ES-I3 (cell line): Measurements from ENCODE around the gene ASPN.

Source experiments
- H3K36me3 ChIP-seq: 2 replicates; pipeline ENCODE4 v1.6.1; 2013; ENCODE audit warnings: mild to moderate bottlenecking, low read length, control low read depth, moderate library complexity; ENCODE audit not compliant: insufficient read depth
- H3K4me1 ChIP-seq: 2 replicates; pipeline ENCODE4 v1.6.1; 2013; ENCODE audit warnings: mild to moderate bottlenecking, control low read depth, low read length; ENCODE audit not compliant: insufficient read depth
- H3K9ac ChIP-seq: 2 replicates; pipeline ENCODE4 v1.6.1; 2013; ENCODE audit warnings: low read depth, mild to moderate bottlenecking, low read length, moderate library complexity
- H3K9me3 ChIP-seq: 2 replicates; pipeline ENCODE4 v1.6.1; 2013; ENCODE audit warnings: mild to moderate bottlenecking, low read length, moderate library complexity; ENCODE audit not compliant: control insufficient read depth, insufficient read depth

ASPN gene

DNA sequence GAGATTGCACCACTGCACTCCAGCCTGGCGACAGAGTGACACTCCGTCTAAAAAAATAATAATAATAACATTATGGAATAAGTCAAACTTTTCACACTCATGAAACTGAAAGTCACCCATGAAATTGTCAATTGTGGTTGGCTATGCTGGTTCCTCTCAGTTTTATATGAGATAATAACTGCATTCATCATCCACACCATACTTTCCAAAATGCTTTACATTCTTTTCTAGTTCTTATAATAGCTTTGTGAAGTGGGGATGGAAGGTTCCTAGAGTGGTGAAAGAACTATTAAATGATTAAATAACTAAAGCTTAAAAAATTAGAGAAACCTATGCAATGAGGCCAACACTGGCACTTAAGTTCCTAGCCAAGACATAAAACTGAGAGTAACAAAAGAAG, 12.6 kb upstream of the ASPN start:
- Histone ChIP-seq H3K9me3 (no peaks in the 10 kb centered on the region), H3K9ac (no peak overlapping the region), H3K36me3 (no peaks in the 10 kb centered on the region), H3K4me1 (no peaks in the 10 kb centered on the region)

DNA sequence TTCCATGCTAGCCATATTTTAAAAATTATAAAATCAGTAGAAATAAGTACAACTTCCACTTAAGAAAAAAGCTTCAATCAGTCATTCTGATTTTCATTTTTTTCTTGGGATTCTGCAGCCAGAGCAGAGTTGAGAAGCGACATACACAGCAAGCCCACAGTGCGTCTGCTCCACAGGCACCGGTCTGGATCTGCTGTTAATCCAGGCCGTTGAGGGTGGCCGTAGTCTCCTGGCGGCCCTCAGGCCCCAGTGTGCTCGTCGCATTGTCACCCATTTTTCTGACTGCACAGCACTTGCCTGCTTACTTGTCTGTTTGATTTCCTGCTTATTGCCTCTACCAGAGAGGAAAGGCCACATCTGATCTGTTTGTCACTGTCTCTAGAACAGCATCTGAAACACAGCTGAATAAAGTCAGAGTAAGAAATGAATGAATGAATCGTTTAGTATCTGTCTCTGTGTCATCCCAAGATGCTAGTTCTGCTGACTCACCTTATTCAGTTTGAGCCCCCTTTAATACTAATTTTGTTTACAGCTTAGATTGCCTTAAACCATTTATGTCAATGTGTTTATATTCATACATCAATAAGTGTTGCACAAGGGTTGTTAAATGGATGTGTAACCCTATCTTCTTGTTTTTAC, 11.6 kb upstream of the ASPN start:
- Histone ChIP-seq H3K9ac (no peak overlapping the region), H3K9me3 (no peaks in the 10 kb centered on the region), H3K36me3 (no peaks in the 10 kb centered on the region), H3K4me1 (no peaks in the 10 kb centered on the region)

DNA sequence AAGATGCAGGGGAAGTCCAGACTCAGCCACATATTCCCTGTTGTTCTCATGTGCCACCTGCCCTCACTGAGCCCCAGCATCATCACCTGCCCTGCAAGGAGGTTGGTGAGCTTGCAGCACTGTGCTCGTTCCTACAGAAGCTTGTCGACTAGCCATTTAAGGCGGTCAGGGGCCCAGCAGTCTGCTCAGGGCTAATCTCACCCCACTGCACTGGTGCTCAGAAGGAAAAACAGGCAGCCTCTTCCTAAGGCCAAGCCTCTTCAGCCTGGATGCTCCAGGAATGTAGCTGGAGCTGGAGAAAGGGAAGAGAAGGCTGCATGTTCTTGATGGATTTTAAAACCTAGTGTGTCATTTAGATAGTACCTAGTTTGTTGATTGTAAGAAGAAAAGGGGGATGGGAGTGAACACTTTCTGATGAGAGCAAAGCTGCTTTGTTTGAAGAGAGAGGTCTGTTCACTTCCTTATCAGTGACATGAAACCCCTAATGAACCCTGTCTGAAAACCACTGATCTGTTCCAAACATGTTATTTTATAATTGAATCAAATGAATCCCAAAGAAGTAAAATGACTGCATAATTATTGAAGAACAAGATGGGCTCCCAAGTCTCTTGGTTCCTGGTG, 10.6 kb upstream of the ASPN start:
- no peaks in the 10 kb centered on the region for H3K9me3 ChIP-seq
- H3K4me1 ChIP-seq: no peaks in the 10 kb centered on the region
- no peak overlapping the region for H3K9ac ChIP-seq
- H3K36me3 ChIP-seq: no peaks in the 10 kb centered on the region

DNA sequence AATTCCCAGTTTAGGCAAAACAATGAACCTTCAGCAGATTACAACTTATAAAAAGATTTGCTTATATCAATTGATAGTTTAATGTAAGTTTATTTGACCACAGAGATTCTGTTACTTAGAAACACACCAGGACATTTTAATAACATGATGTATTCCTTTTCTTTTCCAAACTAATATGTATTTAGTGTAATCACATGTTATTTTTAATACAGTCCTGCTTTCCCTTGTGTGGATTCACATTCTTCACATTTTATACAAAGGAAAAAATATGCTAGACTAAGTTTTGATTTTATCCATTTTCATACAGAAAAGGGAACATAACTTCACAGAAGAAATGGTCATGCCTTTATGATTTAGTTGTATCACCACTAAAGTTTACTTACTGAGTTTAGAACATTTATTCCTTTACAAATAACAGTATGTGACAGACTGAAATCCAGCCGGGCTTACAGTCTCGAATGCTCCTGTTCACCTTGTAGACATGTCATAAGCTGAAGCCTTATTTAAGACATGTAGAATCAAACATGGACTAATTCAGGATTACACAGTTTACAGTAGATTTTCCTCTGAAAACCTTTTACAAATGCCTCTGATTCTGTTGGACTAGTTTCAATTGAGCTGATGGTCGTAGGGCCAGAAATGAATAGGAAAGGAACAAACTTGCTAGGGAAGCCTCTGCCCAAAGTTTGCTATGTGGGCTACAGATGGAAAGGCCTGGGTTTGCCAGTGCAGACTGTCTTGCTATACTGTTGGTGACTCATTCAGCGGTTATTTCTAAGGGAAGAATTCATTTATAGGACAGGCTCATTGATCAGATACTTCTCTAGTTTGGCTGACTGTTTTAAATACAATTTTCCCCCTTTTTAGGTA, 6.6 kb upstream of the ASPN start:
- Histone ChIP-seq H3K4me1 (no peaks in the 10 kb centered on the region), H3K9me3 (no peaks in the 10 kb centered on the region), H3K9ac (no peak overlapping the region), H3K36me3 (no peaks in the 10 kb centered on the region)

DNA sequence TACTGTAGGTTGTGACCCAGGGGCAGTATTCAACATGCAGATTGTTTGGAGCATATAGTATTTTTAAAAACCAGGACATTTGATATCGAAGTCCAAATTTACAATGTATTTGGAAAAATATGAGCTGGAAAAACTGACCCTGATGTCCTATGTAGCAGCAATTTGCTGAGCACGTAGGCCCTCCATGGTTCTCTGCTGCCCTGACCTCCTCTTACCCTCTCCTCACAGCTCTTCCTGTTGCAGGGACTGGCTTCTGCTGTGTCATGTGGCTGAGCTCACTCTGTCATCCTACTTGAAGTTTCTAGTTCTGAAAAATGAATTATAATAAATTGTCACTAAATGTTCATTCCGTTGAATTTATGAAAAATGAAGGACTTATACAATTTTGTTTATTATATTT, 4.1 kb upstream of the ASPN start:
- no peaks in the 10 kb centered on the region for H3K9me3 ChIP-seq
- peaks cover 2% of the 10 kb centered on the region; the same call in 1 of the 2 replicates for H3K4me1 ChIP-seq
- H3K9ac ChIP-seq: no peak overlapping the region
- no peaks in the 10 kb centered on the region for H3K36me3 ChIP-seq

DNA sequence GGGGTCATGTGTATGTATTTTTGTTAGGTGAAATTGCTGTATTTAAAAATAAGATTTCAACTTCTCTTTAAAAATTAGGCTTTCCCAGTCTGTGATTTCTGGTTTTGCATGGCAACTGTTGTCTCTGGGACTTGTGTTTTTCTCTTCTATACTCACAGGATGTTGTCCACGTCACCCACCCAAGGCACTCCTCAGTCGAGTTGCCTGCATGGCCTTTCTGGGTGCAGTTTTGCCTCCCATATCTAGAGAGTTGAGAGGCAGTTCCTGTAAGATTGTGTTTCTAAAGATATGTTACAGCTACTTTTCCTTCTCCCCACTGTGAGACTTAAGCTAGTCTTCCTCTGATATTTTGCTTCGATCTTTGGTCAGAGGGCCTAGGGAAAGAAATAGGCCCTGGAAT, 2.3 kb upstream of the ASPN start:
- no peak overlapping the region for H3K9ac ChIP-seq
- H3K4me1 ChIP-seq: peaks cover 20% of the 10 kb centered on the region
- H3K36me3 ChIP-seq: no peaks in the 10 kb centered on the region
- H3K9me3 ChIP-seq: no peaks in the 10 kb centered on the region

DNA sequence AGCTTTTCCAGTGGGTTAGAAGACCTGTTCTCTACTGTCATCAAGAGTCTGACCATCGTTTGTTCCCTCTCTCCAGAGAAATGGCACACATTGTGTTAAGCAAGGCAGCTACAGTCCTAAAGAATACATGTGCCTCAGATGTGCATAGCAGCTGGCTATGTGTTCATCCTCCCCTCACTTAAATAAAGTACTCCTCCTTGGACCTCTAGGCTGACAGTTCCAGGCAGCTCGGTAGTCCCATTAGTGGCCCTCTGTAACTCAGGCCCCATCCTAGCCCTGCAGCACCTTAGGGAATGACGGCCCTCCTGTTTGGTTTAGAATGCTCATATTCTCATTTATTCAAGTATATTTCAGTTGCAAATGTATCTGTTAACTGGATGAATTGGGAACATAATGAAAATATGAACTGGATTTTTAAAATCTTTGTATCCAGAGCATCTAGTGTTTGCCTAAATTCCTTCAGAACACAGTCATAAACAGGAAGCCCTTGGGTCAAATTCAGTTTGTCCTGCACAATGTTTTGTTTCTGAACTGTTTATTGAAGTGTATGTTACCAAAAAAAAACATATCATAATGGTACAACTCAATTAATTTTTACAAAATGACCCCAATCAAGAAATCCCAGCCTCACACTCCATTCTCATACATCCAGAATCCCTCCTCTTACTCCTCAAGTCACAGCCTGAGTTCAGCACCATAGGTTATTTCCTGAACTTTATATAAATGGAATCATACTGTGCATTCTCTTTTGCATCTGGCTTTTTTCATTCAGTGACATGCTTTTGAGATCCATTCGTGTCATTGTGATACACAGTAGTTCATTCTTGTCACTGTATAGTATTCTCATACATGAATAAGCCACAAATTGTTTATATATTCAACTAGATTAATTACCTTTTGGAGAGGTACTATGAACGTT, 1.6 kb upstream of the ASPN start:
- Histone ChIP-seq H3K4me1 (peaks cover 21% of the 10 kb centered on the region), H3K9me3 (no peaks in the 10 kb centered on the region), H3K36me3 (no peaks in the 10 kb centered on the region), H3K9ac (no peak overlapping the region)

DNA sequence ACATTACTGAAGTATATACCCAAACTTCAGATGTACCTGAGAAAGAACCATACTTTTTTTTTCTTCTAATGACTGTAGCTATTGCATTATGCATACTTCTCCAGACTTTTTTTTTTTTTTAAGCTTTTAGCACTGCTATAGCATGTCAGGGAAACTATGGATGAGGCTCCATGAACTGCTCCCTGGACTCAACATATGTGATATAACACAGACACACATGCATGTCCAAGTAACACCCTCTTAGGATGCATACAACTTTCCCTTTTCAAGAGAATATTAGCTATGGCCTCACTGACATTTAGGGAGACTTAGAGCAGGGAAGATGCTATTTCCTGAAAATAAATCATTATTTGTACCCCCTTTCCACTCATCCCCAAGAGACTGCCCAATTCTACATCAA, 499 bp upstream of the ASPN start:
- H3K9me3 ChIP-seq: no peaks in the 10 kb centered on the region
- peaks cover 21% of the 10 kb centered on the region for H3K4me1 ChIP-seq
- H3K9ac ChIP-seq: no peak overlapping the region
- no peaks in the 10 kb centered on the region for H3K36me3 ChIP-seq

DNA sequence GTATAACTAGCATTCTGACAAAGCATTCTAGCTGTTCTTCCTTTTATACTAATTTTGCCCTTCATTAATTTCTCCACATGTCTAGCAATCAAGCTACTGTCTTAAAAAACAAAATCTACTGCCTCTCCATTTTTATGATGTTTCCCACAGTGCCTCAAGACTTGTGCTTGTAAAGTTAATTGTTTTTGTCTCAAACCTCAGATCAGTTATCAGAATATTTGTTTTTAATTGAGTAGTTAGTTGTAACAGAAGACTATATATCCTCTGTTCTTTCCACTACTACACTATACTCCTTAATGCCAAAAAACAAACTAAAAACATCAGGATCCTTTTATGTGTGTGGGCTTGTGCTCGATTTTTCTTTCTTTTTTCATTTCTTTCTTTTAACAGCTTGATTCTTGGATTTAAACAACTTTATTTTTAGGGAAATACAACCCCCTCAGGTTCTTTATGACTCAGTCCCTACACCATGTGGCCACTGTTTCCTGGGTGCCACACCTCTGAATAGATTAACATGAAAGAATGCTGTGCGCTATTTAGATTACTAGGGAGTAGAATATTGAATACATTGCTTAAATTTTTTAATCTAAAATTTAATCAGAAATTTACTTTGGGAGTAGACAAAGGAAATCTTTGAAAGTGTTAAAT, 1.2 kb downstream of the ASPN start:
- no peak overlapping the region for H3K9ac ChIP-seq
- H3K4me1 ChIP-seq: peaks cover 21% of the 10 kb centered on the region

DNA sequence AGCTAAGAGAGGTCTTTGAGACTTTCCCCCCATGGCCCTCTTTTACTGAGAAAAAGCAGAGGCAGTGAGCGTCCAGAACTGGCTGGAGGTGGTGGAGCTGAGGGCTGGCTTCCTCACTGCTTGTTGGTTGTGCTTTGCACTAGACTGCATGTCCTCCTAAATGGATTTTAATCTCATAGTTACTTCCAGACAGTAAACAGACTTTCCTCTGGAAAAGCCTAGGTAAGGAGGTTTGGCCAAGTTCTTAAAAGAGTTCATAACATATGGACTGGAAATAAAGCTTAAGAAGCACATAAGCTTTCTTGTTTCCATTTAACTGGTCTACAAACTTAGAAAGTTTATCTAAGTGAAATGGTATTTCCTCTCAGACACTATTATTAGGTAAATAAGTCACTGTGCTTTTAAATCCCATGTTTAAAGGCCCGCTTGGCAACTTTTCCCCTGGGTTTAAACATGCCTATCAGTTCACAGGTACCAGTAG, 2.0 kb downstream of the ASPN start:
- H3K4me1 ChIP-seq: peaks cover 21% of the 10 kb centered on the region
- H3K36me3 ChIP-seq: no peaks in the 10 kb centered on the region
- H3K9ac ChIP-seq: peak overlapping the region; percentile 7; the same call in 1 of the 2 replicates
- no peaks in the 10 kb centered on the region for H3K9me3 ChIP-seq

More for the DNA sequence above, 1.2 kb downstream of the ASPN start:
- Histone ChIP-seq H3K9me3 (no peaks in the 10 kb centered on the region), H3K36me3 (no peaks in the 10 kb centered on the region)

DNA sequence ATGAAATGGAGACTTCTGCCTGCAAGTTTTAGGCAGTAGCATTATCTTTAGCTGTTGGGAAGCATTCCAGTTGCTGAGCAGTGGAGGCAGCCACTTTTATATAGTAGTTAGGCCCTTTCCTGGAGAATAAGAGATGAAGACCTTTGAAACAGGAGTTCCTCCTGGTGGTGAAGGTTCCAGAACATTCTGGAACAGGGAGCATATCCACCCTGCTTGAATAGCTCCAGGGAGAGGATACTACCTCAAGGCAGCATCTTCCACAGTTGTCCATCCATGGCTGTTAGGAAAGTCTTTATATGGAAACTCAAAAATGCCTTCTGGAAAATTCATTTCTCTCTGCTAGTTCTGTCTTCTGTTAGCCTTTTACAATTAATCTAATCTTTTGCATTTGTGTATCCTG, 3.0 kb downstream of the ASPN start:
- H3K9ac ChIP-seq: no peak overlapping the region
- H3K4me1 ChIP-seq: peaks cover 21% of the 10 kb centered on the region
- no peaks in the 10 kb centered on the region for H3K9me3 ChIP-seq
- no peaks in the 10 kb centered on the region for H3K36me3 ChIP-seq

DNA sequence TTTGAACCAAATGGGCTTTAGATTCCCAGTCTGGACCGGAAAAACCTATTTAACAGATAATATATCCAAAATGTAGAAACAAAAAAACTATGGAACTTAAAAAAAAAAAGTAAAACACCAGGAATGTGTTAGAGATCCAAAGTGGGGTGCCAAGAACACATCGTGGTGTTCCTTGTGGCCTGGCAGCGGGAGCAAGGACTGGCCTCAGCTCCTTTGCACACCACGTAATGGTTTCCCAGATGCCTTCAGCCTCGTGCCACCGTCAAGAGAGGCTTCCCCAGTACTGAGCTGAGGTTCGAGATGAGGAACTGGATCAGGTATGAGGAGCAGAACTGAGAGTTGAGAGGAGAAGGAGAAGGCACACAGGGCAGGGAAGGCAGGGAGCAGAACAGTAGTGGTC, 3.5 kb downstream of the ASPN start:
- H3K36me3 ChIP-seq: no peaks in the 10 kb centered on the region
- no peaks in the 10 kb centered on the region for H3K9me3 ChIP-seq
- H3K9ac ChIP-seq: no peak overlapping the region
- H3K4me1 ChIP-seq: peaks cover 21% of the 10 kb centered on the region

DNA sequence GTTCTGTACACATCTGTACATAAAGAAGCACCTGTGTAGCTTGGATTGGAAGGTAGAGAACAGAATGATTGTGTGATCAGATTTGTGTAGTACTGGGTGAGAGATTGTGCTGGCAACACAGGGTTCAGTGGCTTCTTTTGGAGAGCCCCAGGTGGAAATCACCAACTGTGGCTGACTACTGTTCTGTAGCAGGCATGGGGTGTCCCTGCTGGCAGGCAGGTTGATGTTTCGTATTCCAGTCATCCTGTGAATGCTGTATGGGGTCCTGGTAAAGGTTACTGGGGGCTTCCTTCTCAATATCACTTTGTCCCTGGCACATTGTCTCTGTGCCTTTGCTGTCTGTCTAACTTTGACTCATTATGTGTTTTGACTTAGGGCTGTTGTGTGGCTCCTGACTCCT, 5.3 kb downstream of the ASPN start:
- H3K4me1 ChIP-seq: peaks cover 21% of the 10 kb centered on the region
- no peaks in the 10 kb centered on the region for H3K36me3 ChIP-seq
- H3K9ac ChIP-seq: no peak overlapping the region
- H3K9me3 ChIP-seq: no peaks in the 10 kb centered on the region
